HepG2 (cell line): ENCODE results near the gene ELL. TPM values are rescaled to one million over a fixed set of nuclear protein-coding genes. Genes with fewer than 3 reads are reported as not detected.
A peak's percentile ranks its signal among the peaks of the same experiment; 100 is the strongest.

Experiments used
- FOXO4 ChIP-seq: sonication (generic); formaldehyde crosslinking; conservative IDR thresholded peaks from 2 replicates; pipeline ENCODE4 v1.8.1; 2023; ENCODE audit warnings: missing genetic modification reagents
- MEF2D ChIP-seq: sonication (generic); formaldehyde crosslinking; IDR thresholded peaks from 2 replicates; pipeline ENCODE4 v1.5.1; 2020; ENCODE audit warnings: mild to moderate bottlenecking, missing genetic modification reagents
- PHF20 ChIP-seq: sonication (generic); formaldehyde crosslinking; IDR thresholded peaks from 2 replicates; pipeline ENCODE4 v1.5.0; 2020; ENCODE audit warnings: mild to moderate bottlenecking, missing genetic modification reagents
- RFXANK ChIP-seq: IDR thresholded peaks from 2 replicates; pipeline ENCODE4 v1.6.1; 2016
- SRSF9 ChIP-seq: fragments of 200-400 bp; formaldehyde crosslinking; IDR thresholded peaks from 2 replicates; pipeline ENCODE4 v1.6.1; 2018; ENCODE audit warnings: borderline replicate concordance, mild to moderate bottlenecking, low read depth, low read length; ENCODE audit not compliant: insufficient read depth, poor library complexity, severe bottlenecking
- TFAP4 ChIP-seq: sonication (generic); IDR thresholded peaks from 2 replicates; pipeline ENCODE4 v1.6.1; 2016; ENCODE audit warnings: low read depth, borderline replicate concordance
- UBTF ChIP-seq: sonication (generic); formaldehyde crosslinking; IDR thresholded peaks from 2 replicates; pipeline ENCODE4 v1.4.0; 2020; ENCODE audit warnings: mild to moderate bottlenecking, missing genetic modification reagents
- ZHX2 ChIP-seq, 2 experiments: sonication (generic) in 1 of 2; formaldehyde crosslinking in 1 of 2; IDR thresholded peaks; 2 replicates each; pipeline versions ENCODE4 v1.6.1 to v1.9.0; 2014 to 2022; ENCODE audit warnings: antibody characterized with exemption in 1 of 2, borderline replicate concordance in 1 of 2, inconsistent platforms in 1 of 2, low read depth in 1 of 2, missing genetic modification reagents in 1 of 2
- ZNF205 ChIP-seq: IDR thresholded peaks from 2 replicates; pipeline ENCODE4 v1.6.1; 2018; ENCODE audit warnings: missing biosample characterization, missing genetic modification reagents
- ZNF33B ChIP-seq: sonication (generic); formaldehyde crosslinking; IDR thresholded peaks from 2 replicates; pipeline ENCODE4 v1.5.1; 2020; ENCODE audit warnings: mild to moderate bottlenecking, missing genetic modification reagents
- ZNF432 ChIP-seq: sonication (generic); formaldehyde crosslinking; IDR thresholded peaks from 2 replicates; pipeline ENCODE4 v1.5.0; 2020; ENCODE audit warnings: missing genetic modification reagents, mild to moderate bottlenecking, borderline replicate concordance
- ZNF670 ChIP-seq: sonication (generic); formaldehyde crosslinking; IDR thresholded peaks from 2 replicates; pipeline ENCODE4 v1.8.0; 2022; ENCODE audit warnings: mild to moderate bottlenecking, missing genetic modification reagents, borderline replicate concordance
- ZSCAN9 ChIP-seq: IDR thresholded peaks from 2 replicates; pipeline ENCODE4 v1.6.1; 2016; ENCODE audit warnings: borderline replicate concordance
- polyA plus RNA-seq, 8 experiments: library from polyadenylated mRNA; depleted of rRNA in 3 of 8; stranded (reverse) in 7 of 8; unstranded in 1 of 8; fragments of >200 nt; fragmentation: Illumina TruSeq in 4 of 8; extraction: Trizol in 4 of 8; gene quantifications; 2 replicates each; pipeline versions ENCODE4 v1.2.1 to v1.2.3, GENCODE V29; 2011 to 2016; ENCODE audit warnings: low read depth in 4 of 8, missing spikeins in 1 of 8, mixed read lengths in 1 of 8; ENCODE audit not compliant: insufficient read depth in 1 of 8
- total RNA-seq, 5 experiments: library from RNA; depleted of rRNA; stranded (reverse); fragments of >200 nt; fragmentation: Illumina TruSeq; extraction: Trizol; gene quantifications; 2 replicates each; pipeline ENCODE4 v1.2.3, GENCODE V29; 2016; ENCODE audit warnings: low read depth in 1 of 5
- TF ChIP-seq, protein P1 (sequence below): IDR thresholded peaks from 2 replicates; pipeline ENCODE4 v1.6.1; 2018; ENCODE audit warnings: missing genetic modification reagents, mild to moderate bottlenecking, missing compliant biosample characterization
- TF ChIP-seq, protein P2 (sequence below): IDR thresholded peaks from 2 replicates; pipeline ENCODE4 v1.6.1; 2016; ENCODE audit warnings: low read depth, control low read depth

Gene ELL
- total and polyA plus RNA-seq, 2 of the 13 experiments (the other 11 are each of a cell fraction or from before 2014, with no cell fraction given) = 3.7 to 5.4 TPM

- TF ChIP-seq UBTF (CRISPR knock-in tag) (no peak), RFXANK (CRISPR knock-in tag) (no peak), ZNF205 (CRISPR knock-in tag) (no peak), TFAP4 (peak; percentile 81; the same call in 1 of the 2 replicates), ZNF33B (CRISPR knock-in tag) (no peak), ZSCAN9 (CRISPR knock-in tag) (no peak), MEF2D (0 out of 2 replicates have a peak, but pooled peaks have one; percentile 30), FOXO4 (CRISPR knock-in tag) (no peak), ZHX2 (IDR thresholded peaks at IDR 0.05; ENCODE audit: low read depth) (no peak), ZHX2 (CRISPR knock-in tag; IDR thresholded peaks at IDR 0.05; ENCODE audit: borderline replicate concordance) (no peak), SRSF9 (no peak), ZNF670 (CRISPR knock-in tag) (no peak), PHF20 (no peak), ZNF432 (no peak)
- TF ChIP-seq, protein P1, sequence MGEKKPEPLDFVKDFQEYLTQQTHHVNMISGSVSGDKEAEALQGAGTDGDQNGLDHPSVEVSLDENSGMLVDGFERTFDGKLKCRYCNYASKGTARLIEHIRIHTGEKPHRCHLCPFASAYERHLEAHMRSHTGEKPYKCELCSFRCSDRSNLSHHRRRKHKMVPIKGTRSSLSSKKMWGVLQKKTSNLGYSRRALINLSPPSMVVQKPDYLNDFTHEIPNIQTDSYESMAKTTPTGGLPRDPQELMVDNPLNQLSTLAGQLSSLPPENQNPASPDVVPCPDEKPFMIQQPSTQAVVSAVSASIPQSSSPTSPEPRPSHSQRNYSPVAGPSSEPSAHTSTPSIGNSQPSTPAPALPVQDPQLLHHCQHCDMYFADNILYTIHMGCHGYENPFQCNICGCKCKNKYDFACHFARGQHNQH (CRISPR knock-in tag) = no peak
- TF ChIP-seq, protein P2, sequence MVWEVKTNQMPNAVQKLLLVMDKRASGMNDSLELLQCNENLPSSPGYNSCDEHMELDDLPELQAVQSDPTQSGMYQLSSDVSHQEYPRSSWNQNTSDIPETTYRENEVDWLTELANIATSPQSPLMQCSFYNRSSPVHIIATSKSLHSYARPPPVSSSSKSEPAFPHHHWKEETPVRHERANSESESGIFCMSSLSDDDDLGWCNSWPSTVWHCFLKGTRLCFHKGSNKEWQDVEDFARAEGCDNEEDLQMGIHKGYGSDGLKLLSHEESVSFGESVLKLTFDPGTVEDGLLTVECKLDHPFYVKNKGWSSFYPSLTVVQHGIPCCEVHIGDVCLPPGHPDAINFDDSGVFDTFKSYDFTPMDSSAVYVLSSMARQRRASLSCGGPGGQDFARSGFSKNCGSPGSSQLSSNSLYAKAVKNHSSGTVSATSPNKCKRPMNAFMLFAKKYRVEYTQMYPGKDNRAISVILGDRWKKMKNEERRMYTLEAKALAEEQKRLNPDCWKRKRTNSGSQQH (CRISPR knock-in tag) = no peak
These were observed 107.2 kb downstream of the ELL start (continued) for GRCh38 chr19:18414504-18415177.
